Measurements from ENCODE around the gene PIP4P1. TPM values are rescaled to one million over a fixed set of nuclear protein-coding genes. Genes with fewer than 3 reads are reported as not detected.

The PIP4P1 gene
- total RNA-seq, 4 donors from 2014 or later, result 12.2 to 23.2 (median 20.1) TPM

GRCh38 chr14:20494935-20495766 lies 33.9 kb upstream of the PIP4P1 start:
- Histone ChIP-seq H3K36me3 (no peaks in the 10 kb centered on the region), H3K4me3 (no peak overlapping the region), H3K27ac (no peak overlapping the region), H3K27me3 (no peaks in the 10 kb centered on the region), H3K9me3 (no peaks in the 10 kb centered on the region), H3K4me1 (no peaks in the 10 kb centered on the region)
- 71 to 77% methylated on average over 5 to 7 of the region's 8 CpGs for WGBS, 2 donors (ENCODE audit: low coverage in 1 of 2)
- TF ChIP-seq CTCF (IDR thresholded peaks at IDR 0.05) (no peak), EP300 (IDR thresholded peaks at IDR 0.05) (no peak)
- no peak for ATAC-seq

- ATAC-seq, result peak; percentile 41
- Histone ChIP-seq H3K4me1 (no peaks in the 10 kb centered on the region), H3K27ac (no peak overlapping the region), H3K36me3 (no peaks in the 10 kb centered on the region), H3K9me3 (no peaks in the 10 kb centered on the region), H3K27me3 (no peaks in the 10 kb centered on the region), H3K4me3 (no peak overlapping the region)
- 33 to 88% methylated on average over 2 of the region's 2 CpGs for WGBS, 2 donors (ENCODE audit: low coverage in 1 of 2)
- TF ChIP-seq POLR2AphosphoS5 (IDR thresholded peaks at IDR 0.05), result no peak
- TF ChIP-seq POLR2A (IDR thresholded peaks at IDR 0.05), result no peak
- no peak for TF ChIP-seq EP300 (IDR thresholded peaks at IDR 0.05)
- TF ChIP-seq CTCF (IDR thresholded peaks at IDR 0.05), result no peak
Observed at GRCh38 chr14:20493634-20494033, 32.4 kb upstream of the PIP4P1 start.

- TF ChIP-seq POLR2A (IDR thresholded peaks at IDR 0.05) (no peak), CTCF (IDR thresholded peaks at IDR 0.05) (no peak), POLR2AphosphoS5 (IDR thresholded peaks at IDR 0.05) (no peak), EP300 (IDR thresholded peaks at IDR 0.05) (no peak)
- Histone ChIP-seq H3K36me3 (no peaks in the 10 kb centered on the region), H3K27ac (no peak overlapping the region), H3K4me1 (no peaks in the 10 kb centered on the region), H3K4me3 (no peak overlapping the region), H3K27me3 (no peaks in the 10 kb centered on the region), H3K9me3 (no peaks in the 10 kb centered on the region)
- ATAC-seq, result no peak
- 92 to 96% methylated on average over 3 to 4 of the region's 4 CpGs for WGBS, 2 donors (ENCODE audit: low coverage in 1 of 2)
Observed at GRCh38 chr14:20492486-20492885, 31.3 kb upstream of the PIP4P1 start.

- WGBS, 2 donors (ENCODE audit: low coverage in 1 of 2), result 27 to 52% methylated on average over 5 of the region's 6 CpGs
- no peak for ATAC-seq
- Histone ChIP-seq H3K27ac (no peak overlapping the region), H3K4me3 (no peak overlapping the region), H3K4me1 (no peaks in the 10 kb centered on the region), H3K36me3 (no peaks in the 10 kb centered on the region), H3K27me3 (peaks cover 6% of the 10 kb centered on the region), H3K9me3 (no peaks in the 10 kb centered on the region)
- TF ChIP-seq CTCF (IDR thresholded peaks at IDR 0.05) (no peak), POLR2AphosphoS5 (IDR thresholded peaks at IDR 0.05) (no peak), POLR2A (IDR thresholded peaks at IDR 0.05) (no peak), EP300 (IDR thresholded peaks at IDR 0.05) (no peak)
Observed at GRCh38 chr14:20490563-20490962, 29.3 kb upstream of the PIP4P1 start.

Measured in gastroesophageal sphincter (tissue), 4 donors.